BLaER1 (cell line): ENCODE data around the gene GPR152.
"Not testable (repeated sequence)": the region's sequence is repeated elsewhere in the genome, so short reads cannot be mapped to it uniquely, and the experiment has no call there.

ENCODE experiments used
- H3K27ac ChIP-seq: shearing (Covaris generic); formaldehyde crosslinking; 2 replicates; pipeline ENCODE4 v1.8.1; 2022
- H3K27me3 ChIP-seq: shearing (Covaris generic); formaldehyde crosslinking; 2 replicates; pipeline ENCODE4 v1.8.1; 2022
- H3K36me3 ChIP-seq: shearing (Covaris generic); formaldehyde crosslinking; 2 replicates; pipeline ENCODE4 v1.8.1; 2022
- H3K4me1 ChIP-seq: shearing (Covaris generic); formaldehyde crosslinking; 2 replicates; pipeline ENCODE4 v1.8.1; 2022
- H3K4me2 ChIP-seq: shearing (Covaris generic); formaldehyde crosslinking; 2 replicates; pipeline ENCODE4 v1.8.1; 2022
- H3K4me3 ChIP-seq: shearing (Covaris generic); formaldehyde crosslinking; 2 replicates; pipeline ENCODE4 v1.8.1; 2022
- H3K9ac ChIP-seq: shearing (Covaris generic); formaldehyde crosslinking; 2 replicates; pipeline ENCODE4 v1.8.1; 2022
- H3K9me3 ChIP-seq: shearing (Covaris generic); formaldehyde crosslinking; 2 replicates; pipeline ENCODE4 v1.8.1; 2022
- H4K20me1 ChIP-seq: shearing (Covaris generic); formaldehyde crosslinking; 2 replicates; pipeline ENCODE4 v1.8.1; 2022
- Cebpa-rat ChIP-seq: shearing (Covaris generic); IDR thresholded peaks from 2 replicates; pipeline ENCODE4 v1.8.1; 2022

GPR152 gene

GRCh38 chr11:67433536-67434394 is 18.8 kb downstream of the GPR152 start:
- Histone ChIP-seq H3K4me2 (peak overlapping the region; percentile 97), H3K9ac (peak overlapping the region; percentile 94), H3K4me3 (no peak overlapping the region), H3K9me3 (no peaks in the 10 kb centered on the region), H3K27ac (peak overlapping the region; percentile 99), H4K20me1 (peaks cover 79% of the 10 kb centered on the region), H3K36me3 (peaks cover 70% of the 10 kb centered on the region), H3K4me1 (peaks cover 81% of the 10 kb centered on the region), H3K27me3 (no peaks in the 10 kb centered on the region)
- no peak for TF ChIP-seq Cebpa-rat

GRCh38 chr11:67432655-67433349 is 19.7 kb downstream of the GPR152 start:
- no peaks in the 10 kb centered on the region for H3K9me3 ChIP-seq
- H3K27me3 ChIP-seq, result no peaks in the 10 kb centered on the region
- H3K4me3 ChIP-seq, result no peak overlapping the region
- H3K4me2 ChIP-seq, result peak overlapping the region; percentile 97
- peak overlapping the region; percentile 99 for H3K27ac ChIP-seq
- H3K9ac ChIP-seq, result peak overlapping the region; percentile 94
- H3K4me1 ChIP-seq, result peaks cover 73% of the 10 kb centered on the region
- H4K20me1 ChIP-seq, result peaks cover 79% of the 10 kb centered on the region
- no peak for TF ChIP-seq Cebpa-rat
- H3K36me3 ChIP-seq, result peaks cover 70% of the 10 kb centered on the region

GRCh38 chr11:67431346-67432249 is 20.9 kb downstream of the GPR152 start:
- TF ChIP-seq Cebpa-rat, result no peak
- Histone ChIP-seq H3K27me3 (no peaks in the 10 kb centered on the region), H3K36me3 (peaks cover 70% of the 10 kb centered on the region), H3K9me3 (no peaks in the 10 kb centered on the region), H3K4me2 (no peak overlapping the region), H3K27ac (no peak overlapping the region), H3K4me1 (peaks cover 73% of the 10 kb centered on the region), H3K9ac (peak overlapping the region; percentile 55; the same call in 1 of the 2 replicates), H3K4me3 (no peak overlapping the region), H4K20me1 (peaks cover 77% of the 10 kb centered on the region)

GRCh38 chr11:67429722-67430121 is 22.8 kb downstream of the GPR152 start:
- no peaks in the 10 kb centered on the region for H3K27me3 ChIP-seq
- peak overlapping the region; percentile 87 for H3K4me2 ChIP-seq
- H4K20me1 ChIP-seq, result peaks cover 58% of the 10 kb centered on the region
- H3K4me3 ChIP-seq, result peak overlapping the region; percentile 92; the same call in 1 of the 2 replicates
- H3K4me1 ChIP-seq, result peaks cover 61% of the 10 kb centered on the region
- no peak overlapping the region for H3K27ac ChIP-seq
- no peak overlapping the region for H3K9ac ChIP-seq
- H3K9me3 ChIP-seq, result no peaks in the 10 kb centered on the region
- no peak for TF ChIP-seq Cebpa-rat
- peaks cover 55% of the 10 kb centered on the region for H3K36me3 ChIP-seq

GRCh38 chr11:67429038-67429668 is 23.4 kb downstream of the GPR152 start:
- peak overlapping the region; percentile 87 for H3K4me2 ChIP-seq
- peaks cover 49% of the 10 kb centered on the region for H3K36me3 ChIP-seq
- H3K4me3 ChIP-seq, result peak overlapping the region; percentile 92
- H3K9ac ChIP-seq, result peak overlapping the region; percentile 94
- no peak for TF ChIP-seq Cebpa-rat
- H3K27ac ChIP-seq, result peak overlapping the region; percentile 87
- H4K20me1 ChIP-seq, result peaks cover 52% of the 10 kb centered on the region
- no peaks in the 10 kb centered on the region for H3K9me3 ChIP-seq
- no peaks in the 10 kb centered on the region for H3K27me3 ChIP-seq
- peaks cover 60% of the 10 kb centered on the region for H3K4me1 ChIP-seq

GRCh38 chr11:67428052-67429001 is 24.2 kb downstream of the GPR152 start, which contains the start of gene RPS6KB2:
Gene RPS6KB2, plus strand, starts transcription at chr11:67428494. Its CDS starts 52 bp downstream, at chr11:67428546.
- Histone ChIP-seq H3K4me1 (peaks cover 53% of the 10 kb centered on the region), H3K27ac (peak within 1 kb of the TSS; percentile 87), H3K4me3 (peak within 1 kb of the TSS; percentile 92), H3K4me2 (peak within 1 kb of the TSS; percentile 87), H3K9ac (peak within 1 kb of the TSS; percentile 94), H3K36me3 (peaks cover 41% of the 10 kb centered on the region), H3K9me3 (no peaks in the 10 kb centered on the region), H3K27me3 (no peaks in the 10 kb centered on the region), H4K20me1 (peaks cover 44% of the 10 kb centered on the region)
- peak; percentile 73 for TF ChIP-seq Cebpa-rat

GRCh38 chr11:67427364-67427859 is 25.1 kb downstream of the GPR152 start:
- peak overlapping the region; percentile 94 for H3K9ac ChIP-seq
- H3K4me2 ChIP-seq, result peak overlapping the region; percentile 87
- H3K36me3 ChIP-seq, result peaks cover 32% of the 10 kb centered on the region
- not testable (repeated sequence) for H3K9me3 ChIP-seq, H3K27me3 ChIP-seq
- peaks cover 35% of the 10 kb centered on the region for H4K20me1 ChIP-seq
- peak overlapping the region; percentile 92 for H3K4me3 ChIP-seq
- H3K4me1 ChIP-seq, result peaks cover 51% of the 10 kb centered on the region
- H3K27ac ChIP-seq, result peak overlapping the region; percentile 87
